BJ (cell line): ENCODE measurements around the gene CENPP. TPM values are rescaled to one million over a fixed set of nuclear protein-coding genes. Genes with fewer than 3 reads are reported as not detected.

ENCODE experiments used
- CTCF ChIA-PET: fragments of 350-600 bp; formaldehyde crosslinking; extraction: SDS; loops from one replicate; lab custom pipeline; 2021; ENCODE audit warnings: antibody characterized with exemption, inconsistent platforms; lab: Yijun Ruan, JAX
- POLR2A ChIA-PET: fragments of 300-600 bp; sonication (Branson Sonifier 250); formaldehyde crosslinking; extraction: SDS; loops from one replicate; lab custom pipeline; 2021; ENCODE audit warnings: antibody characterized with exemption; lab: Charles Lee
- DNase-seq: peaks from one replicate; pipeline ENCODE4 v3.0.0-alpha.2; 2011; ENCODE audit warnings: low read depth
- H3K27me3 ChIP-seq: 2 replicates; pipeline ENCODE4 v1.6.0; 2011; ENCODE audit warnings: low read length; ENCODE audit not compliant: control insufficient read depth, insufficient read depth
- H3K36me3 ChIP-seq: 2 replicates; pipeline ENCODE4 v1.5.1; 2011; ENCODE audit warnings: low read length; ENCODE audit not compliant: control insufficient read depth, insufficient read depth
- H3K4me3 ChIP-seq: 2 replicates; pipeline ENCODE4 v1.5.1; 2011; ENCODE audit warnings: low read depth, mild to moderate bottlenecking, control low read depth, low read length
- CTCF ChIP-seq: IDR thresholded peaks from 2 replicates; pipeline ENCODE4 v1.5.1; 2011; ENCODE audit warnings: low read depth, mild to moderate bottlenecking, control low read depth, inconsistent platforms, low read length, moderate library complexity; ENCODE audit not compliant: insufficient read depth
- polyA plus RNA-seq: library from polyadenylated mRNA; depleted of rRNA; stranded (reverse); fragments of >200 nt; gene quantifications from 2 replicates; pipeline ENCODE4 v1.2.3, GENCODE V29; 2011

The CENPP gene
- polyA plus RNA-seq, 1 experiment: 1.3 TPM

- Histone ChIP-seq H3K4me3 (no peak overlapping the region), H3K27me3 (no peaks in the 10 kb centered on the region), H3K36me3 (no peaks in the 10 kb centered on the region)
- DNase-seq: no peak
- ChIA-PET CTCF (no interaction called here), POLR2A (no interaction called here)
- TF ChIP-seq CTCF: no peak
Measured at GRCh38 chr9:92534674-92535073, 208.9 kb downstream of the CENPP start.

DNA sequence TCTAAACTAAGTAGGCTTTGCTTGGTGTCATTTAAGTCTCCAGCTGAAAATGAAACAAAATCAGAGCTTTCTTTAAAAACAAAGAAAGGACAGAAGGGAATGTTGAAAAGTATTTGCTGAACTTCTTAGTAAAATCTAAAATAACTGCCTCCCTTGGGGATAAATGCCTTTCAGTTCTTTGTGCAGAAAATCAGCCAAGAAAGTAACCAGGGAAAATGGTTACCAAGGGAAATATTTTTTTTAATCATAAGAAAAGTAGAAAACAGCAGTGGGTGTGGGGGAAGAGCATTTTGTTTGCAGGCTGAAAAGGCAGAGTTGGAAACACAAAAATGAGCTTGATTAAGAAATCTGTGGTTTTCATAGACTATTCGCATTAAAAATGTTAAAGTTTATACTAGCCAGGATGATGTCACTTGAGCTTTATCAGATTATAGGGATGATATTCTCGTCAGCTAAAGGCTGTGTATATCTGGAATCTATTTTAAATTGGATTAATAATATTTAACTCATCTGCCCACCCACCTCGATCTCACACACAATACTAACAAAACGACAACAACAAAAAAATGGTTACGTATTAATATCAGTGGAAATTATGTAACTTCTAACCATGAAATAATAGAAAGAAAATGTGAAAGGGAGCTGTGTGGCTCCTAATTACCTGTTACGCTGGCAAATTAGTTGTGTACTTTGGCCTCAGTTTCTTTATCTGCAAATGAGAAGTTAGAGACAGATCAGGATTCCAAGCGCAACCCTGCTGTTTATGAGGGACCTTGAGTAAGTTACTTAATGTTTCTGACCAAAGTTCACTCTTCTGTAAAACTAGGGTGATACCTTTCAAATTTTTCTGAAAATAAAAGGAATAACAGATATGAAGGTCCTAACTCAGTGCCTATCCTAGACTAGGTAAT, 210.4 kb downstream of the CENPP start, which contains the start of gene ECM2:
Gene ECM2, minus strand, starts transcription at position 51 of the 911 bp plus-strand sequence. CDS start 13,124 bp downstream, outside the sequence.
- CTCF ChIA-PET: interaction anchor here (0.6 kb wide), 1 partner anchor 83 kb away, joined by 3 read pairs; no protein-coding TSS in a partner anchor
- no peaks in the 10 kb centered on the region for H3K27me3 ChIP-seq
- DNase-seq: peak; percentile 48
- H3K4me3 ChIP-seq: peak within 1 kb of the TSS; percentile 5; the same call in 1 of the 2 replicates
- POLR2A ChIA-PET: no interaction called here
- no peak for TF ChIP-seq CTCF
- no peaks in the 10 kb centered on the region for H3K36me3 ChIP-seq

- Histone ChIP-seq H3K36me3 (no peaks in the 10 kb centered on the region), H3K4me3 (no peak overlapping the region), H3K27me3 (no peaks in the 10 kb centered on the region)
- CTCF ChIA-PET: no interaction called here
- no peak for DNase-seq
- POLR2A ChIA-PET: no interaction called here
- no peak for TF ChIP-seq CTCF
Measured at GRCh38 chr9:92538541-92538940, 212.8 kb downstream of the CENPP start.

- no peak for DNase-seq
- Histone ChIP-seq H3K4me3 (no peak overlapping the region), H3K27me3 (no peaks in the 10 kb centered on the region), H3K36me3 (no peaks in the 10 kb centered on the region)
- ChIA-PET POLR2A (no interaction called here), CTCF (no interaction called here)
- no peak for TF ChIP-seq CTCF
Measured at GRCh38 chr9:92543972-92544371, 218.2 kb downstream of the CENPP start.

- ChIA-PET CTCF (no interaction called here), POLR2A (no interaction called here)
- no peak overlapping the region for H3K4me3 ChIP-seq
- no peaks in the 10 kb centered on the region for H3K27me3 ChIP-seq
- no peaks in the 10 kb centered on the region for H3K36me3 ChIP-seq
- no peak for DNase-seq
- TF ChIP-seq CTCF: no peak
Measured at GRCh38 chr9:92545002-92545510, 219.3 kb downstream of the CENPP start.
